SW 1271 (cell line): ENCODE results near the gene LIPC.

Experiments
- DNase-seq, 2 experiments: peaks; one replicate each; lab custom pipeline; 2025; lab: John Stamatoyannopoulos, UW

The LIPC gene

GRCh38 chr15:58538225-58538727 lies 106.5 kb downstream of the LIPC start:
- no peak for DNase-seq

- DNase-seq: no peak
These were observed 107.1 kb downstream of the LIPC start for GRCh38 chr15:58538901-58539300.

- no peak for DNase-seq
These were observed 107.8 kb downstream of the LIPC start for GRCh38 chr15:58539548-58539947.

GRCh38 chr15:58541410-58542087 lies 109.8 kb downstream of the LIPC start:
- DNase-seq: no peak

GRCh38 chr15:58543664-58544335 lies 112.0 kb downstream of the LIPC start:
- no peak for DNase-seq

GRCh38 chr15:58544756-58545155 lies 113.0 kb downstream of the LIPC start:
- no peak for DNase-seq

- DNase-seq: no peak
These were observed 113.7 kb downstream of the LIPC start for GRCh38 chr15:58545307-58546065.

GRCh38 chr15:58546066-58546591 lies 114.3 kb downstream of the LIPC start:
- DNase-seq: no peak

- DNase-seq: peak; percentile 86 to 94
These were observed 115.1 kb downstream of the LIPC start for GRCh38 chr15:58546635-58547627.

- DNase-seq: no peak
These were observed 116.0 kb downstream of the LIPC start for GRCh38 chr15:58547628-58548307.

- no peak for DNase-seq
These were observed 116.7 kb downstream of the LIPC start for GRCh38 chr15:58548308-58549012.

GRCh38 chr15:58549013-58549784 lies 117.4 kb downstream of the LIPC start:
- no peak for DNase-seq

GRCh38 chr15:58549785-58550074 lies 117.9 kb downstream of the LIPC start:
- no peak for DNase-seq

GRCh38 chr15:58551084-58551763 lies 119.4 kb downstream of the LIPC start:
- no peak for DNase-seq

GRCh38 chr15:58551764-58552504 lies 120.1 kb downstream of the LIPC start:
- no peak for DNase-seq

GRCh38 chr15:58552505-58553364 lies 120.9 kb downstream of the LIPC start:
- no peak for DNase-seq

- no peak for DNase-seq
These were observed 121.7 kb downstream of the LIPC start for GRCh38 chr15:58553365-58553918.
